ENCODE results near the gene IL18. TPM values are rescaled to one million over a fixed set of nuclear protein-coding genes. Genes with fewer than 3 reads are reported as not detected.
A peak's percentile ranks its signal among the peaks of the same experiment; 100 is the strongest.
"Not testable (repeated sequence)": the region's sequence is repeated elsewhere in the genome, so short reads cannot be mapped to it uniquely, and the experiment has no call there.

The IL18 gene
- polyA plus RNA-seq (ENCODE audit: insufficient read depth in 1 of 5, insufficient read length in 5 of 5, low replicate concordance in 1 of 5): 1 to 10 TPM; 1.3 to 5.2 (median 1.4) TPM
- long read RNA-seq, donor 1: 0 reads
- long read RNA-seq, donor 2: 0 reads
- long read RNA-seq, donor 3: 0 reads
- long read RNA-seq, donor 4, partial matches to known transcripts: 0 of 1 reads
- long read RNA-seq, donor 4, other reads (novel, unspliced or antisense): 0 of 1 reads
- long read RNA-seq, donor 5: 0 reads
- long read RNA-seq, donor 6, partial matches to known transcripts: 0 of 1 reads
- long read RNA-seq, donor 6, other reads (novel, unspliced or antisense): 0 of 1 reads
- long read RNA-seq, donor 7: 0 reads
- long read RNA-seq, donor 8: 0 reads

- DNase-seq: no peak
Measured at GRCh38 chr11:112163875-112164685, at the start of gene IL18. TSS of gene IL18 (minus strand) at chr11:112164094. CDS start at chr11:112155053, 9,041 bp downstream.

- DNase-seq: no peak
Measured at GRCh38 chr11:112212710-112213109, 48.8 kb upstream of the IL18 start.

GRCh38 chr11:112212290-112212689 is 48.4 kb upstream of the IL18 start:
- no peak for DNase-seq

- DNase-seq: no peak
Measured at GRCh38 chr11:112211536-112211935, 47.6 kb upstream of the IL18 start.

GRCh38 chr11:112210890-112211289 is 47.0 kb upstream of the IL18 start:
- no peak for DNase-seq

GRCh38 chr11:112206071-112206470 is 42.2 kb upstream of the IL18 start:
- DNase-seq: no peak

GRCh38 chr11:112200252-112200651 is 36.4 kb upstream of the IL18 start:
- DNase-seq: no peak

GRCh38 chr11:112199101-112199500 is 35.2 kb upstream of the IL18 start:
- not testable (repeated sequence) for DNase-seq

- no peak for DNase-seq
Measured at GRCh38 chr11:112196519-112197087, 32.7 kb upstream of the IL18 start.

- DNase-seq: no peak
Measured at GRCh38 chr11:112195951-112196351, 32.1 kb upstream of the IL18 start.

- DNase-seq: not testable (repeated sequence)
Measured at GRCh38 chr11:112195113-112195512, 31.2 kb upstream of the IL18 start.

- no peak for DNase-seq
Measured at GRCh38 chr11:112186304-112186703, 22.4 kb upstream of the IL18 start.

GRCh38 chr11:112185883-112186282 is 22.0 kb upstream of the IL18 start:
- no peak for DNase-seq

GRCh38 chr11:112182867-112183266 is 19.0 kb upstream of the IL18 start:
- no peak for DNase-seq

GRCh38 chr11:112179601-112180000 is 15.7 kb upstream of the IL18 start:
- no peak for DNase-seq

GRCh38 chr11:112178936-112179335 is 15.0 kb upstream of the IL18 start:
- DNase-seq: no peak

GRCh38 chr11:112178428-112178827 is 14.5 kb upstream of the IL18 start:
- DNase-seq: no peak

GRCh38 chr11:112177589-112177988 is 13.7 kb upstream of the IL18 start:
- DNase-seq: no peak

GRCh38 chr11:112176077-112176476 is 12.2 kb upstream of the IL18 start:
- DNase-seq: peak in 1 of 2 donors; percentile 10

- no peak for DNase-seq
Measured at GRCh38 chr11:112175599-112175952, 11.7 kb upstream of the IL18 start.

- DNase-seq: peak; percentile 87 to 92
Measured at GRCh38 chr11:112174789-112175598, 11.1 kb upstream of the IL18 start, which contains the start of gene BCO2. TSS of gene BCO2 (plus strand) at chr11:112175512. CDS start at chr11:112175602, 90 bp downstream.

GRCh38 chr11:112173152-112173551 is 9.3 kb upstream of the IL18 start:
- DNase-seq: no peak
